ENCODE data around the gene CDK4. TPM values are rescaled to one million over a fixed set of nuclear protein-coding genes. Genes with fewer than 3 reads are reported as not detected.
A peak's percentile ranks its signal among the peaks of the same experiment; 100 is the strongest.

Gene CDK4
- total RNA-seq, 1 donor from 2014 or later = 227 TPM

DNA sequence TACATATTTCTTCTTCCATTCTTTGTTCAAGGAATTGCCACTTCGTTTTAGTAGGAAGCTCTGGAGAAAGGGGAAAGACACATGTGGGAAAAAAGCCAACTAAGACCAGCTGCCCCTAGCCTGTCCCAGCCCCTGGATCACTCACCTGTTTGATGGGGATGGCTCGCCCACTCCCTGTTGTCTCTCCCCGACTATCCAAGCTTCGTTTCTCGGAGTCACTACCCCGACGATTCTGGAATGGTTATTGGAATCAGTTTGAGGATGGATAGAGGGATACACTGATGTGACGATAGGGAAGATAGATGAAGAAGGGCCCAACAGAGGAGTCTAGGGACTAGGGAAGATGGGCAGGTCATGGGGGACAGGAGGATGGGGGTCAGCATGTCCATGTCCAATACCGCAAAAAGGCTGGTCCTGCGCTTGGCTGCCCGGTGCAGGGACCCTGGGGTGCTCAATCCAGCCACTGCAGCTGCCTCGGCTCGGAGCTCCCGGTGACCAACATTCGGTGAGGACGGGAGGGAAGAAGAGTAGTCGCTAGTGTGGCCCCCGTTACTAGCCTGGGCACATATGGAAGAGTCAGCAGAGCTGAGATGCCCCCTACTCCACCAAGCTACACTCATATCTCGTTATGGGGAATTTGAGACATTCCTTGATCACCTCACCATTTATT, 20.6 kb downstream of the CDK4 start:
- no peaks in the 10 kb centered on the region for H3K9me3 Mint-ChIP-seq
- H3K4me3 Mint-ChIP-seq = no peak overlapping the region
- H3K36me3 Mint-ChIP-seq (ENCODE audit: low read depth) = peaks cover 44% of the 10 kb centered on the region
- H3K27ac Mint-ChIP-seq = no peak overlapping the region
- no peak for DNase-seq (ENCODE audit: low spot score)
- no peaks in the 10 kb centered on the region for H3K27me3 Mint-ChIP-seq (ENCODE audit: insufficient read depth)
- intact Hi-C loops (cut with micrococcal nuclease) = no loop called here
- no peaks in the 10 kb centered on the region for H3K4me1 Mint-ChIP-seq (ENCODE audit: low read depth)

DNA sequence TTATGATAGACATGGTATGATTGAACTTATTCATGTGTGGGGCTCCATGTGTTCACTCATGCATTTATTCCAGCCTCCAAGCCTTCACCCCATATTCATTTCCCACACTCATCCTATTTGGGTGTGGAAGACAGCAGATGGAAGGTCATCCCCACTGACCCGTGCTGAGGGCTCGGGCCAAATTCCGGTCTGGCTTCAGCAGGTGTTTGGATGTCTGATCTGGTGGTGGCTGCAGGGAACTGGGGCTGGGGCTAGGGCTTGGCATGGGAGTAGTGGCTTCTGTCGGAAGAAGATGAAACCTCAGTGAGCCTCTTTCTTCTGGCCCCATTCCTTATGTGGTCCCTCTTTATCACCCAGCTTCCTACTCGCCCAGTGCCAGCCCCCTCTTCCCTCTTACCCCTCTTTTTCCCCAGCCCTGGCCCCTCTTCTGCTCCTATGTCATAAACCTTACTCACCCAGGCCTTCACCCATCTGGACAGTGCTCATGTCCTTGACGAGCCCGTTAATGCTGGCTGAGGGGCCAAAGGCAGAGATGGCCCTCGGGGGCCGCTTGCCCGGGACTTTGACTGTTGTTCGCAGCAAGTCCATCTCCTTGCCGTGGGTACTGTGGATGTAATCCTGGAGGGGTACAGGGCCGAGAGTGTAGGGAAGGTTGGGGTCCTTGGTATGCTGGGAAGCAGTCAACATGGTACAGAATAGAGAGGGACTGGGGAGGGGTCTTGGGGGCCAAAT, 21.6 kb downstream of the CDK4 start:
- no peaks in the 10 kb centered on the region for H3K9me3 Mint-ChIP-seq
- intact Hi-C loops (cut with micrococcal nuclease) = no loop called here
- no peaks in the 10 kb centered on the region for H3K27me3 Mint-ChIP-seq (ENCODE audit: insufficient read depth)
- H3K27ac Mint-ChIP-seq = no peak overlapping the region
- H3K4me3 Mint-ChIP-seq = no peak overlapping the region
- H3K4me1 Mint-ChIP-seq (ENCODE audit: low read depth) = no peaks in the 10 kb centered on the region
- no peak for DNase-seq (ENCODE audit: low spot score)
- H3K36me3 Mint-ChIP-seq (ENCODE audit: low read depth) = peaks cover 44% of the 10 kb centered on the region

- no peak for DNase-seq (ENCODE audit: low spot score)
- Mint-ChIP-seq H3K9me3 (no peaks in the 10 kb centered on the region), H3K27ac (peak overlapping the region; percentile 8), H3K36me3 (ENCODE audit: low read depth) (peaks cover 41% of the 10 kb centered on the region), H3K4me3 (no peak overlapping the region), H3K27me3 (ENCODE audit: insufficient read depth) (no peaks in the 10 kb centered on the region), H3K4me1 (ENCODE audit: low read depth) (no peaks in the 10 kb centered on the region)
- intact Hi-C loops (cut with micrococcal nuclease) = no loop called here
Observed at GRCh38 chr12:57729321-57729844, 22.7 kb downstream of the CDK4 start.

DNA sequence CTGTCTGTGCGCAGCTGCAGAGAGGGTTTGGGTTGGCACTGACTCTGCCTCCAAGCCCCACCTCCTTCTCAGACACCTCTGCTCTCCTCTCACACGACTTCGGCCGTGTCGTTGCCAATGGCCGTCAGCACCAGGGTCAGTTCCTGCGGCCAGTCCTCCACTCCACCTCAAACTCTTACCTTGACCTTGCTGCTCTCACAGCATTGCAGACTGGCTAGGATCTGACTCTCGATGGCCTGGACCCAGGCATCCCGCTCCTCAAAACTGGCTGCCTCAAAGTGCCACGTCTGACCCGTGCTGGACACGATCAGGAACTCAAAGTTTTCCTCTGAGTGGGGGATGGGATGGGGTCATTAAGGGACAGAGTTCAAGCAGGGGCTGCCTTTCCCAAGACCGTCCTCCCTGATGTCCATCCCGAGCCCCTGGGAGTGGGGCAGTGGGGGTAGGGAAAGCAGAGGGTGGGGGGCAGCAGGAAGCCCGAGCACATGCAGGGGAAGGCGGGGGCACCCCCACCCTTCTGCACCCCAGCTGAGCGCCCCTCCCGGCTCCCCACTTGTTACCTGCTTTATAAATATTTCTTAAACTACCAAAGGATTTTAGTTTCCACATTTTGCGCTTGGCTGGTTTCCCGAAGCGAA, 24.2 kb downstream of the CDK4 start:
- H3K9me3 Mint-ChIP-seq = no peaks in the 10 kb centered on the region
- no peak overlapping the region for H3K4me3 Mint-ChIP-seq
- no peak for DNase-seq (ENCODE audit: low spot score)
- no peaks in the 10 kb centered on the region for H3K4me1 Mint-ChIP-seq (ENCODE audit: low read depth)
- no peaks in the 10 kb centered on the region for H3K27me3 Mint-ChIP-seq (ENCODE audit: insufficient read depth)
- peaks cover 42% of the 10 kb centered on the region for H3K36me3 Mint-ChIP-seq (ENCODE audit: low read depth)
- no peak overlapping the region for H3K27ac Mint-ChIP-seq
- intact Hi-C loops (cut with micrococcal nuclease) = no loop called here

DNA sequence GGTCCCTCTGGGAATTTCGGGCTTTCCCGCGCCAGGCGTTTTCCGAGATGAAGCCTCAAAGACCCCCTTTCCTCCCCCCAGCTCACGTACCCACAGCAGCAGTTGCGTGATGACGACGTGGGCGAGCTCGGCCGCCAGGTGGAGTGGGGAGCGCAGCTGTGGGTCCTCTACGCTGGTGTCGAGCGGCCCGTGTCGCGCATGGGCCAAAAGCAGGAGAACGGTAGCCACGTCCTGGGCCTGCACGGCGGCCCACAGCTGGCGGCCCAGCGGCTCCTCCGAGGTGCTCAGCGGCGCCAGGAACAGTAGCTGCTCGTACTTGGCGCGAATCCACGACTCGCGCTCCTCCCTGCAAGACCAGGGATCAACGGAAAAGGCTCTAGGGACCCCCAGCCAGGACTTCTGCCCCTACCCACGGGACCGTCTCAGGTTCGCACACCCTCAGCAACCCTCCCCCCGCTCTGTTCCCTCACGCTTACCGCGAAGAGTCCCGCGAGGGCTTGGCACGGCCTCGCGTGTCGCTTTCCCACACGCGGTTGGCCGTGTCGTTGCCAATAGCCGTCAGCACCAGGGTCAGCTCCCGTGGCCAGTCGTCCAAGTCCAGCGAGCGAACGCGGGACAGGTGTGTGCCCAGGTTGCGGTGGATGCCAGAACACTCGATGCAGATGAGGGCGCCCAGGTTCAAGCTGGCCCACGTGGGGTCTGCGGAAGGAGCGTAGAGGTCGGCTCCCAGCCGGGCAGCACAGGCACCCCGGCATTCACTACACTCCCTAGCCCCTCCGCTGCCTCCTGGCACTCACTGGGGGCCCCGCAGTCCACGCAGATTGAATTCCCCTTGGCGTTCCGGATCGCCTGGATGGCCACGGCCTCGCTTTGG, 25.0 kb downstream of the CDK4 start:
- H3K27me3 Mint-ChIP-seq (ENCODE audit: insufficient read depth) = no peaks in the 10 kb centered on the region
- intact Hi-C loops (cut with micrococcal nuclease) = no loop called here
- DNase-seq (ENCODE audit: low spot score) = no peak
- peaks cover 37% of the 10 kb centered on the region for H3K36me3 Mint-ChIP-seq (ENCODE audit: low read depth)
- H3K9me3 Mint-ChIP-seq = no peaks in the 10 kb centered on the region
- H3K4me3 Mint-ChIP-seq = no peak overlapping the region
- no peaks in the 10 kb centered on the region for H3K4me1 Mint-ChIP-seq (ENCODE audit: low read depth)
- no peak overlapping the region for H3K27ac Mint-ChIP-seq

- H3K27me3 Mint-ChIP-seq (ENCODE audit: insufficient read depth) = no peaks in the 10 kb centered on the region
- H3K9me3 Mint-ChIP-seq = no peaks in the 10 kb centered on the region
- H3K36me3 Mint-ChIP-seq (ENCODE audit: low read depth) = peaks cover 36% of the 10 kb centered on the region
- no peak overlapping the region for H3K4me3 Mint-ChIP-seq
- DNase-seq (ENCODE audit: low spot score) = no peak
- intact Hi-C loops (cut with micrococcal nuclease) = no loop called here
- no peaks in the 10 kb centered on the region for H3K4me1 Mint-ChIP-seq (ENCODE audit: low read depth)
- H3K27ac Mint-ChIP-seq = peak overlapping the region; percentile 65
Observed at GRCh38 chr12:57726151-57726883, 25.8 kb downstream of the CDK4 start.

- Mint-ChIP-seq H3K4me3 (no peak overlapping the region), H3K4me1 (ENCODE audit: low read depth) (no peaks in the 10 kb centered on the region), H3K36me3 (ENCODE audit: low read depth) (peaks cover 33% of the 10 kb centered on the region), H3K27me3 (ENCODE audit: insufficient read depth) (no peaks in the 10 kb centered on the region), H3K9me3 (no peaks in the 10 kb centered on the region), H3K27ac (no peak overlapping the region)
- DNase-seq (ENCODE audit: low spot score) = no peak
- intact Hi-C loops (cut with micrococcal nuclease) = no loop called here
Observed at GRCh38 chr12:57725851-57726150, 26.3 kb downstream of the CDK4 start.

DNA sequence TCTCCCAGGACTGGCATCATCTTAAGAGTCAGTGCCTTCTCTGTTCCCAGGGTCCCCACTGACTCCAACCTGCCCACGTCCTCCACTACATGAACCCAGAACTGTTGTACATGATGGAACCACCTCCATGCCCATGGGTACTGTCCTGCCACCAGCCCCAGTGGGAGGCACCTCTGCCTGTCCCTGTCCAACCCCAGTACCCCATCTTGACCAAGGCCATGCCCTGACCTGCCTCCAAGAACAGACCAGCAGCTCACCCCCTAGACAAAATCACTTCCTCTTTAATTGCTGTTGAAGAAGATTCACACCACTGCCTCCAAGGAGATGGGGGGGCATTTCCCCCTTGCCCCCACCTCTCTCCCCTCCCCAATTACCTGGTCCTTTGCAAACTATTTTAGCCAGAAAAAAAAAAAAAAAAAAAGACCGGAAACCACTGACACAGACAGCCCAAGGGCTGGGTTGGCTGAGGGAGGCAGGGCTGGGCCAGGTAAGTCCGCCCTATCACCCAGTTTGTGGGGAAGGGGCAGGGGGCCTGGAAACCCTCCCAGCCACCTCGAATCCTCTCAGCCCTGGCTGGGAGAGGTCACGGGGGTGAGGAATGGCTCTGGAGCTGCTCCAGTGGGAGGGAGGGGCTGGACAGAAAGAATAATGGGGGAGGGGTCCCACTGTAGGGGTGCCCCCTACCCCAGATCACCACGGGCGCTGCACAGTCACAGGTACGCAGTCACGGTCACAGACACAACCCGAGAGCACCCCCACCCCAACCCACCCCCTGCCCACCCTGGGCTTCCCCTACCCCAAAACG, 27.0 kb downstream of the CDK4 start:
- Mint-ChIP-seq H3K36me3 (ENCODE audit: low read depth) (peaks cover 27% of the 10 kb centered on the region), H3K27ac (peak overlapping the region; percentile 3), H3K27me3 (ENCODE audit: insufficient read depth) (no peaks in the 10 kb centered on the region), H3K4me3 (no peak overlapping the region), H3K4me1 (ENCODE audit: low read depth) (no peaks in the 10 kb centered on the region), H3K9me3 (no peaks in the 10 kb centered on the region)
- intact Hi-C loops (cut with micrococcal nuclease) = no loop called here
- no peak for DNase-seq (ENCODE audit: low spot score)

DNA sequence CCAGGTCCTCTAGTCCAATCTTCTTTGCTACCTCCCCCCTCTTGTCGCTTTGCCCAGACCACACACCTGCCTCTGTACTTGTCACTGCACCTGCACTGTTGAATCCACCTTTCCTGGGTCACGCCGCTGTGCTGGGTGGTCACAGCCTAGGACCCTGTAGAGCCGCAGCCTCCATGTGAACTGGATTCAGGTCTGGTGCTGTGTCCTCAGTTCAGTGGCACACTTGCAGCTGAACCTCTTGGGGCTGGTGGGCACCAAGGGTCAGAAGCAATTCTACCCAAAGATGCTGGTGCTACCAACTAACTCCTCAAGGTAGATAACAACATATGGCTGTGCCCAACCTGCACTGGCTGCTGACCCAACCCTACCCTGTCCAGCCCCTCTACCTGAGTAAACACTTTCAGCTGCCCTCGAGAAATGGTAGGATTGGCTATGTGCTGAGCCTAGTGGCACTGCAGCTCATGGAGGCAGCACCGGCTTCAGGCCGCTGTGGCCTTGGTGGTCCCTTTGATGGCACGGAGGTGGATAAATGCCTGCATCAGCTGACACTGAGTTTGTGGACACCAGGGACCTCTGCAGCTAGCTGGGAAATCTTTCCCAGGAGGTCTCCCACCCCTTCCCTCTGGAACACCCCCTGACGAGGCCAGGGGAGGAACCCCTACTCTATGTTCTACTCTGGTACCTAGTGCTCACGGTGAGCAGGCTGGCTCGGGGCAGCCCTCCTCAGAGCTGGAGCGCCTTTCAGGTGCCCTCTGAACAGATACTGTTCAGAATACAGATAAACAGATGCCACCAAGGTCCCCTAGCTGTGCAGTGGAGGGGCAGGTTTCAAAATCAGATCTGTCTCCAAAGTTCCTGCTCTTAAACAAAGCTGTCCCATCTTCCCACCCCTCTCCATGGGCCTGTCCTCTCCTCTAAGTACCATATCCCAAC, 27.8 kb downstream of the CDK4 start:
- Mint-ChIP-seq H3K36me3 (ENCODE audit: low read depth) (peaks cover 31% of the 10 kb centered on the region), H3K4me3 (no peak overlapping the region), H3K27ac (peak overlapping the region; percentile 3)

GRCh38 chr12:57723630-57723962, 28.5 kb downstream of the CDK4 start:
- H3K36me3 Mint-ChIP-seq (ENCODE audit: low read depth) = peaks cover 32% of the 10 kb centered on the region
- H3K27ac Mint-ChIP-seq = no peak overlapping the region

More for the DNA sequence above, 27.8 kb downstream of the CDK4 start:
- no peak for DNase-seq (ENCODE audit: low spot score)
- no peaks in the 10 kb centered on the region for H3K4me1 Mint-ChIP-seq (ENCODE audit: low read depth)
- no peaks in the 10 kb centered on the region for H3K9me3 Mint-ChIP-seq
- intact Hi-C loops (cut with micrococcal nuclease) = no loop called here
- no peaks in the 10 kb centered on the region for H3K27me3 Mint-ChIP-seq (ENCODE audit: insufficient read depth)

More at GRCh38 chr12:57723630-57723962, 28.5 kb downstream of the CDK4 start:
- H3K9me3 Mint-ChIP-seq = no peaks in the 10 kb centered on the region
- no peak for DNase-seq (ENCODE audit: low spot score)
- H3K4me1 Mint-ChIP-seq (ENCODE audit: low read depth) = no peaks in the 10 kb centered on the region
- H3K27me3 Mint-ChIP-seq (ENCODE audit: insufficient read depth) = no peaks in the 10 kb centered on the region
- intact Hi-C loops (cut with micrococcal nuclease) = no loop called here
- no peak overlapping the region for H3K4me3 Mint-ChIP-seq
